Smooth muscle cell (in vitro differentiated cells): ENCODE measurements around the gene GPX4. TPM values are rescaled to one million over a fixed set of nuclear protein-coding genes. Genes with fewer than 3 reads are reported as not detected.

Experiments
- DNase-seq: peaks from one replicate; lab custom pipeline; 2025; ENCODE audit not compliant: unreplicated experiment; lab: John Stamatoyannopoulos, UW
- H2AFZ ChIP-seq: fragments of 200-600 bp; sonication (generic); 2 replicates; pipeline ENCODE4 v1.6.0; 2016; ENCODE audit warnings: antibody characterized with exemption, low read depth, mild to moderate bottlenecking
- H3F3A ChIP-seq: fragments of 200-600 bp; sonication (generic); 2 replicates; pipeline ENCODE4 v1.6.0; 2017; ENCODE audit warnings: antibody characterized with exemption, low read depth
- H3K27ac ChIP-seq: fragments of 200-600 bp; sonication (generic); 2 replicates; pipeline ENCODE4 v1.5.1; 2016; ENCODE audit warnings: low read depth, mild to moderate bottlenecking
- H3K27me3 ChIP-seq: fragments of 200-600 bp; sonication (generic); 2 replicates; pipeline ENCODE4 v1.6.1; 2016; ENCODE audit warnings: low read depth, mild to moderate bottlenecking
- H3K36me3 ChIP-seq: fragments of 200-600 bp; sonication (generic); 2 replicates; pipeline ENCODE4 v1.5.1; 2016; ENCODE audit warnings: low read depth
- H3K4me1 ChIP-seq: fragments of 200-600 bp; sonication (generic); 2 replicates; pipeline ENCODE4 v1.5.1; 2016; ENCODE audit warnings: low read depth
- H3K4me2 ChIP-seq: fragments of 200-600 bp; sonication (generic); 2 replicates; pipeline ENCODE4 v1.6.0; 2016; ENCODE audit warnings: mild to moderate bottlenecking
- H3K4me3 ChIP-seq: fragments of 200-600 bp; sonication (generic); 2 replicates; pipeline ENCODE4 v1.5.1; 2016; ENCODE audit warnings: mild to moderate bottlenecking
- H3K79me2 ChIP-seq: fragments of 200-600 bp; sonication (generic); 2 replicates; pipeline ENCODE4 v1.6.0; 2016; ENCODE audit warnings: low read depth, mild to moderate bottlenecking
- H3K9ac ChIP-seq: fragments of 200-600 bp; sonication (generic); 2 replicates; pipeline ENCODE4 v1.6.0; 2016; ENCODE audit warnings: low read depth
- H3K9me3 ChIP-seq: fragments of 200-600 bp; sonication (generic); replicated peaks from 2 replicates; pipeline ENCODE4 v1.5.1; 2016; ENCODE audit warnings: low read depth
- H4K20me1 ChIP-seq: fragments of 200-600 bp; sonication (generic); 2 replicates; pipeline ENCODE4 v1.6.0; 2016; ENCODE audit warnings: low read depth
- WGBS: methylation state at CpG from one replicate; pipeline ENCODE4 v1.1.7; 2016; ENCODE audit warnings: low lambda C conversion rate; 5-methylcytosine and 5-hydroxymethylcytosine counted together
- polyA plus RNA-seq: library from polyadenylated mRNA; unstranded; fragments of >200 nt; fragmentation: Nextera tagmentation; extraction: Ambion mirVana; gene quantifications from 2 replicates; pipeline ENCODE4 v1.2.1, GENCODE V29; 2016
- total RNA-seq: library from RNA; depleted of rRNA; stranded (reverse); fragments of >200 nt; gene quantifications from 2 replicates; pipeline ENCODE4 v1.2.3, GENCODE V29; 2014
- TF ChIP-seq, protein P1 (sequence below): fragments of 200-600 bp; sonication (generic); IDR thresholded peaks from 2 replicates; pipeline ENCODE4 v1.5.1; 2017; ENCODE audit warnings: borderline replicate concordance, mild to moderate bottlenecking, antibody characterized with exemption; ENCODE audit not compliant: insufficient read depth, poor library complexity, severe bottlenecking

The GPX4 gene
- total and polyA plus RNA-seq, 2 experiments from 2014 or later, result 325 to 450 TPM

GRCh38 chr19:1105008-1105872 is 1.4 kb downstream of the GPX4 start:
- TF ChIP-seq, protein P1, sequence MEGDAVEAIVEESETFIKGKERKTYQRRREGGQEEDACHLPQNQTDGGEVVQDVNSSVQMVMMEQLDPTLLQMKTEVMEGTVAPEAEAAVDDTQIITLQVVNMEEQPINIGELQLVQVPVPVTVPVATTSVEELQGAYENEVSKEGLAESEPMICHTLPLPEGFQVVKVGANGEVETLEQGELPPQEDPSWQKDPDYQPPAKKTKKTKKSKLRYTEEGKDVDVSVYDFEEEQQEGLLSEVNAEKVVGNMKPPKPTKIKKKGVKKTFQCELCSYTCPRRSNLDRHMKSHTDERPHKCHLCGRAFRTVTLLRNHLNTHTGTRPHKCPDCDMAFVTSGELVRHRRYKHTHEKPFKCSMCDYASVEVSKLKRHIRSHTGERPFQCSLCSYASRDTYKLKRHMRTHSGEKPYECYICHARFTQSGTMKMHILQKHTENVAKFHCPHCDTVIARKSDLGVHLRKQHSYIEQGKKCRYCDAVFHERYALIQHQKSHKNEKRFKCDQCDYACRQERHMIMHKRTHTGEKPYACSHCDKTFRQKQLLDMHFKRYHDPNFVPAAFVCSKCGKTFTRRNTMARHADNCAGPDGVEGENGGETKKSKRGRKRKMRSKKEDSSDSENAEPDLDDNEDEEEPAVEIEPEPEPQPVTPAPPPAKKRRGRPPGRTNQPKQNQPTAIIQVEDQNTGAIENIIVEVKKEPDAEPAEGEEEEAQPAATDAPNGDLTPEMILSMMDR, result no peak
- H3K4me3 ChIP-seq, result peak overlapping the region; percentile 97

DNA sequence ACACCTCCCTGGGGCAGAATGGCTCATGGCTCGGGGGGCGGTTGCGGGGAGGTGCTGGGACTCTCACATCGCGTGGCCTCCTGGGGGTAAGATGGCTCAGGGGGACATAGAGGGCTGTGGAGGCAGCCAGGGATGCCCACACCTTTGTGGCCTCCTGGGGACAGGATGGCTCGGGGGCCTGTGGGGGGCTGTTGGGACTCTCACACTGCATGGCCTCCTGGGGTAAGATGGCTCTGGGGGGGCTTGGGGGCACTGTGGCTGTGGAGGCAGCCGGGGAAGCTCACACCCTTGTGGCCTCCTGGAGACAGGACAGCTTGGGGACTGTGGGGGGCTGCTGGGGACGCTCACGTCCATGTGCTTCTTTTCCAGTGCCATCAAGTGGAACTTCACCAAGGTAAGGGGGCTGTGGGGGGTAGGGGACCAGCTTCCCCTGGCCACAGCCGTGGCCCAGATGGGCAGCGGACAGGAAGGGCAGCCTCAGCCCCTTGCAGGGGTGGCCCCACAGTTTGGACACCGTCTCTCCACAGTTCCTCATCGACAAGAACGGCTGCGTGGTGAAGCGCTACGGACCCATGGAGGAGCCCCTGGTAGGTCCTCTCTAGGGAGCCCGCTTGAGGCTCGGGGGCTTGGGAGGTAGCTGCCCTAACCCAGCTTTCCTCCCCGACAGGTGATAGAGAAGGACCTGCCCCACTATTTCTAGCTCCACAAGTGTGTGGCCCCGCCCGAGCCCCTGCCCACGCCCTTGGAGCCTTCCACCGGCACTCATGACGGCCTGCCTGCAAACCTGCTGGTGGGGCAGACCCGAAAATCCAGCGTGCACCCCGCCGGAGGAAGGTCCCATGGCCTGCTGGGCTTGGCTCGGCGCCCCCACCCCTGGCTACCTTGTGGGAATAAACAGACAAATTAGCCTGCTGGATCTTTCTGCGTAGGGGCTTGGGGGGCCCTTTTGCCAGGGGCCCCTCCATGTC is 2.4 kb downstream of the GPX4 start:
- Histone ChIP-seq H3K4me2 (no peak overlapping the region), H3K4me3 (no peak overlapping the region), H3K27me3 (no peaks in the 10 kb centered on the region), H4K20me1 (peaks cover 32% of the 10 kb centered on the region), H3K36me3 (no peaks in the 10 kb centered on the region), H3K9ac (no peak overlapping the region), H3K9me3 (no peaks in the 10 kb centered on the region), H3K4me1 (peaks cover 14% of the 10 kb centered on the region), H3K27ac (peak overlapping the region; percentile 90), H2AFZ (no peak overlapping the region), H3F3A (peaks cover 28% of the 10 kb centered on the region), H3K79me2 (no peaks in the 10 kb centered on the region)
- TF ChIP-seq, protein P1, result no peak
- 94% methylated on average over 29 of the region's 32 CpGs for WGBS
- DNase-seq, result no peak

More at GRCh38 chr19:1105008-1105872, 1.4 kb downstream of the GPX4 start:
- Histone ChIP-seq H3K36me3 (no peaks in the 10 kb centered on the region), H3K27me3 (no peaks in the 10 kb centered on the region), H3F3A (peaks cover 24% of the 10 kb centered on the region), H3K9ac (peak overlapping the region; percentile 98), H3K79me2 (no peaks in the 10 kb centered on the region), H3K9me3 (no peaks in the 10 kb centered on the region), H3K27ac (peak overlapping the region; percentile 90), H3K4me2 (peak overlapping the region; percentile 99), H4K20me1 (peaks cover 32% of the 10 kb centered on the region), H2AFZ (no peak overlapping the region), H3K4me1 (peaks cover 14% of the 10 kb centered on the region)
- no peak for DNase-seq
- WGBS, result 33% methylated on average over 60 of the region's 69 CpGs

DNA sequence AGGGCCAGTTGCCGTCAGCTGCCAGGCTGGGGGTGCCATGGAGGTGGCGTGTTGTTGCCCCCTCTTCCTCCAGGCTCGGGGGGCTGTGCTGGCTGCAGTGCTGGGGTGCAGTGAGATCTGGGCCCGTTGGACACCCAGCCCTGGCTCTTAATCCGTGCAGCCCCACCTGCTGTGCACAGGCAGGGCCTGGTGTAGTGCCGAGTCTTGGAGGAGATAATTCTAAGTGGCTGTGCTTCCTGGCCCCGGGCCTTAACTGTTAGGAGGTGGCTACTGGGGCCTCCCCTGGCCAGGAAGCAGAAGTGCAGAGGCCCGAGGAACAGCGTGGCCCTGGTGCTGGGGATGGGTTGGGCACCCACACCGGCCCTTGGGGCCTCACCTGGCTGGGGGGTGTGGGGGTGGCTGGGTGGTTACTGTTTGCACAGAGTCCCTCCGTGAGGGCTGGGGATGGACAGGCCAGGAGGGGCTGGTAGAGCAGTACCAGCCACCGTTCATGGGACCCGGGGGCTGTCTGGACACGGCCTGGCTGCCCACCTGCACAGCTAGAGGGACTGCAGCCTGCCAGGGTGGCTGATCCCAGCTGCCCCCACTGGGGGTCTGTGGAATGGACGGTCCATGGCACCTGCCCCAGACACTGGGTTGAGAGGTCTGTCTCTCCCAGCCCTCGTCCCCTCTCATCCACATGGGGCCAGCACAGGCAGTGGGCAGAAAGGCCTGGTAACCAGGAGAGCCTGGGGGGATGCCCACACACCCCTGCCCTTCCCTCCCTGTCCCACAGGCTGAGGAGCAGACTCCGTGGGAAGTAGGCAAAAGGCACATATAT is 3.3 kb downstream of the GPX4 start:
- H3F3A ChIP-seq, result peaks cover 19% of the 10 kb centered on the region
- H3K36me3 ChIP-seq, result no peaks in the 10 kb centered on the region
- no peak overlapping the region for H3K27ac ChIP-seq
- H3K79me2 ChIP-seq, result no peaks in the 10 kb centered on the region
- DNase-seq, result no peak
- no peak overlapping the region for H3K9ac ChIP-seq
- H2AFZ ChIP-seq, result no peak overlapping the region
- TF ChIP-seq, protein P1, result no peak
- H3K4me2 ChIP-seq, result no peak overlapping the region
- no peaks in the 10 kb centered on the region for H3K9me3 ChIP-seq
- H3K4me3 ChIP-seq, result no peak overlapping the region
- peaks cover 14% of the 10 kb centered on the region for H3K4me1 ChIP-seq
- H3K27me3 ChIP-seq, result no peaks in the 10 kb centered on the region
- 77% methylated on average over 15 of the region's 17 CpGs for WGBS
- peaks cover 32% of the 10 kb centered on the region for H4K20me1 ChIP-seq
